Caco-2 (cell line): ENCODE data around the gene NTHL1. TPM values are rescaled to one million over a fixed set of nuclear protein-coding genes. Genes with fewer than 3 reads are reported as not detected.
A peak's percentile ranks its signal among the peaks of the same experiment; 100 is the strongest.

ENCODE experiments used
- Bru-seq: library from RNA; stranded (reverse); fragments of 400-500 nt; gene quantifications from one replicate; lab custom pipeline; 2021; lab: Mats Ljungman, UMichigan
- BruChase-seq, 2 experiments: library from RNA; stranded (reverse); fragments of 400-500 nt; gene quantifications; one replicate each; lab custom pipeline; 2021; lab: Mats Ljungman, UMichigan
- BruUV-seq: library from RNA; stranded (reverse); fragments of 400-500 nt; replicated peaks from 2 replicates; lab custom pipeline; 2021; lab: Mats Ljungman, UMichigan
- CTCF ChIA-PET: fragments of 300-600 bp; sonication (Branson Sonifier 250); formaldehyde crosslinking; loops from one replicate; lab custom pipeline; 2022; ENCODE audit warnings: antibody characterized with exemption; lab: Charles Lee
- POLR2A ChIA-PET: fragments of 300-600 bp; sonication (Branson Sonifier 250); formaldehyde crosslinking; loops from one replicate; lab custom pipeline; 2022; ENCODE audit warnings: antibody characterized with exemption; lab: Charles Lee
- DNase-seq, 2 experiments: peaks; one replicate each; pipeline versions ENCODE4 v3.0.0 to v3.0.0-alpha.2; 2020 to 2022
- H3K27me3 ChIP-seq: replicated peaks from 2 replicates; pipeline ENCODE4 v1.6.0; 2011; ENCODE audit warnings: low read length; ENCODE audit not compliant: control insufficient read depth, insufficient read depth
- H3K36me3 ChIP-seq: 2 replicates; pipeline ENCODE4 v1.5.1; 2011; ENCODE audit warnings: low read length; ENCODE audit not compliant: control insufficient read depth, insufficient read depth
- H3K4me1 ChIP-seq: fragments of 250-450 bp; sonication (Bioruptor Pico); 2 replicates; pipeline ENCODE4 v1.5.1; 2020; ENCODE audit warnings: mild to moderate bottlenecking
- H3K4me3 ChIP-seq: 2 replicates; pipeline ENCODE4 v1.5.1; 2011; ENCODE audit warnings: low read depth, mild to moderate bottlenecking, control low read depth, low read length
- H3K9me3 ChIP-seq: fragments of 250-450 bp; sonication (Bioruptor Pico); 2 replicates; pipeline ENCODE4 v1.5.1; 2020; ENCODE audit warnings: mild to moderate bottlenecking, moderate library complexity
- H3K27ac Mint-ChIP-seq: one replicate; pipeline ENCODE4 v1.8.0; 2022; ENCODE audit warnings: mixed read lengths; ENCODE audit not compliant: unreplicated experiment
- H3K27me3 Mint-ChIP-seq: one replicate; pipeline ENCODE4 v1.8.0; 2022; ENCODE audit warnings: mixed read lengths; ENCODE audit not compliant: insufficient read depth, unreplicated experiment
- H3K36me3 Mint-ChIP-seq: one replicate; pipeline ENCODE4 v1.8.0; 2022; ENCODE audit warnings: mild to moderate bottlenecking, mixed read lengths; ENCODE audit not compliant: insufficient read depth, unreplicated experiment
- H3K4me1 Mint-ChIP-seq: one replicate; pipeline ENCODE4 v1.8.0; 2022; ENCODE audit warnings: low read depth, mixed read lengths; ENCODE audit not compliant: unreplicated experiment
- H3K4me3 Mint-ChIP-seq: one replicate; pipeline ENCODE4 v1.8.0; 2022; ENCODE audit warnings: mild to moderate bottlenecking, moderate library complexity, mixed read lengths; ENCODE audit not compliant: unreplicated experiment
- H3K9me3 Mint-ChIP-seq: one replicate; pipeline ENCODE4 v1.8.0; 2022; ENCODE audit warnings: mixed read lengths; ENCODE audit not compliant: unreplicated experiment
- intact Hi-C: fragments of 100-400 bp; cut with micrococcal nuclease; formaldehyde crosslinking; loops from one replicate; pipeline ENCODE4 v1.10.0; 2022; ENCODE audit not compliant: unreplicated experiment
- long read RNA-seq: library from polyadenylated mRNA; stranded (forward); transcript quantifications from one replicate; pipeline ENCODE4 v2.0.0, GENCODE V29; 2022
- total RNA-seq: library from RNA; stranded (reverse); gene quantifications from 2 replicates; pipeline ENCODE4 v1.2.3, GENCODE V29; 2022
- TF ChIP-seq, protein P1 (sequence below), 2 experiments: fragments of 200-600 bp in 1 of 2; IDR thresholded peaks; 1 replicate in 1 of 2; 2 replicates in 1 of 2; pipeline versions ENCODE4 v1.5.1 to v1.8.0; 2011 to 2022; ENCODE audit warnings: antibody characterized with exemption in 1 of 2, control low read depth in 1 of 2, inconsistent platforms in 1 of 2, low read depth in 1 of 2, low read length in 1 of 2, mild to moderate bottlenecking in 1 of 2, moderate library complexity in 1 of 2; ENCODE audit not compliant: insufficient read depth in 1 of 2, severe bottlenecking in 1 of 2, unreplicated experiment in 1 of 2

NTHL1 gene
- total RNA-seq (34.3 and 38.6 TPM in 2 replicates), Bru-seq, nascent RNA (percentile 40 among the genes with signal in this experiment), BruChase-seq, experiment 1, labeled RNA remaining after a 2-hour chase (percentile 50 among the genes with signal in this experiment), BruChase-seq, experiment 2, labeled RNA remaining after a 6-hour chase (percentile 56 among the genes with signal in this experiment)
- long read RNA-seq, transcript NTHL1-201 (6 exons, 1,067 nt) = major isoform, 65 of 82 reads
- long read RNA-seq, partial matches to known transcripts = 6 of 82 reads
- long read RNA-seq, other reads (novel, unspliced or antisense) = 10 of 82 reads

DNA sequence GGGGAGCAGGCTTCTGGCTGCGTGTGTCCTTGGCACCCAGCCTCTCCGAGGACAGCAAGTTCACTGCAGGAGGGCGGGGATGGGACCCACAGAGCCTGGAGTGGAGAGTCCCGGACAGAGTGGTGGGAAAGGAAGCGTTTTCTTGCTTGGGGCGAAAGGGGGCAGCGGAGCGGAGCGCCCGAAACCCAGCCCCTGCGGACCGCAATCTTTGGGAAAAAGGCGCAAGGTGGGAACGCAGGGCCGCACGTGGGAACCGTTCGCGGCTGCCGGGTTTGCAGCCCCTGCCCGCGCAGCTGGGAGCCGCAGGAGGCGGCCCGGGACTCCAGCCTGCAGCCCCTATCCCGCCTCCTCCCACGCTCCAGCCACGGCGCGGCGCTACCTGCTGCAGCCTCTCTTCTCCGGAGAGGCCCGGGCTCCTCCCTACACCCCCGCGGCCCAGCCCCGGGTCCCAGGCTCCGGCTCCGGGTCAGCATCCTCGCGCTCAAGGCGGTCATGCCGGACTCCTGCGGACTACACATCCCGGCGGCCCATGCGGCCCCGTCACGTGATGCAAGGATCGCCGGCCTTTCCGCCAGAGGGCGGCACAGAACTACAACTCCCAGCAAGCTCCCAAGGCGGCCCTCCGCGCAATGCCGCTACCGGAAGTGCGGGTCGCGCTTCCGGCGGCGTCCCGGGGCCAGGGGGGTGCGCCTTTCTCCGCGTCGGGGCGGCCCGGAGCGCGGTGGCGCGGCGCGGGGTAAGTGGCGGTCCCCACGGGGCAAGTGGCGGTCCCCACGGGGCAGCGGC lies at the start of gene NTHL1, which contains the start of gene TSC2:
Gene NTHL1, minus strand, starts transcription at position 505 of the 786 bp plus-strand sequence. Its CDS starts 11 bp downstream, at position 494.
Gene TSC2, plus strand, starts transcription at position 656 of the 786 bp plus-strand sequence. CDS start 631 bp downstream, outside the sequence.
- Histone ChIP-seq H3K4me1 (no peaks in the 10 kb centered on the region), H3K36me3 (no peaks in the 10 kb centered on the region), H3K27me3 (no peaks in the 10 kb centered on the region), H3K4me3 (peak within 1 kb of the TSS; percentile 90), H3K9me3 (no peaks in the 10 kb centered on the region)
- H3K4me1 Mint-ChIP-seq = peaks cover 6% of the 10 kb centered on the region
- peak within 1 kb of the TSS; percentile 89 for H3K4me3 Mint-ChIP-seq
- POLR2A ChIA-PET = interaction anchor here (0.7 to 1.6 kb wide), 4 partner anchors 27 to 204 kb away, joined by 3 to 6 read pairs (median 4); partner anchors contain the start of genes ECI1, NPW, RPS2 and TRAF7
- intact Hi-C loops = loop anchor here (1.0 to 2.0 kb wide), 2 partner anchors 20 to 25 kb away; no protein-coding TSS in a partner anchor
- H3K27ac Mint-ChIP-seq = peak within 1 kb of the TSS; percentile 23
- DNase-seq = peak; percentile 94 to 96
- no peaks in the 10 kb centered on the region for H3K9me3 Mint-ChIP-seq
- CTCF ChIA-PET = interaction anchor here (0.6 to 1.8 kb wide), 6 partner anchors 8 to 542 kb away, joined by 3 to 18 read pairs (median 4); partner anchors contain the start of gene TRAF7
- no peaks in the 10 kb centered on the region for H3K27me3 Mint-ChIP-seq
- TF ChIP-seq, protein P1, sequence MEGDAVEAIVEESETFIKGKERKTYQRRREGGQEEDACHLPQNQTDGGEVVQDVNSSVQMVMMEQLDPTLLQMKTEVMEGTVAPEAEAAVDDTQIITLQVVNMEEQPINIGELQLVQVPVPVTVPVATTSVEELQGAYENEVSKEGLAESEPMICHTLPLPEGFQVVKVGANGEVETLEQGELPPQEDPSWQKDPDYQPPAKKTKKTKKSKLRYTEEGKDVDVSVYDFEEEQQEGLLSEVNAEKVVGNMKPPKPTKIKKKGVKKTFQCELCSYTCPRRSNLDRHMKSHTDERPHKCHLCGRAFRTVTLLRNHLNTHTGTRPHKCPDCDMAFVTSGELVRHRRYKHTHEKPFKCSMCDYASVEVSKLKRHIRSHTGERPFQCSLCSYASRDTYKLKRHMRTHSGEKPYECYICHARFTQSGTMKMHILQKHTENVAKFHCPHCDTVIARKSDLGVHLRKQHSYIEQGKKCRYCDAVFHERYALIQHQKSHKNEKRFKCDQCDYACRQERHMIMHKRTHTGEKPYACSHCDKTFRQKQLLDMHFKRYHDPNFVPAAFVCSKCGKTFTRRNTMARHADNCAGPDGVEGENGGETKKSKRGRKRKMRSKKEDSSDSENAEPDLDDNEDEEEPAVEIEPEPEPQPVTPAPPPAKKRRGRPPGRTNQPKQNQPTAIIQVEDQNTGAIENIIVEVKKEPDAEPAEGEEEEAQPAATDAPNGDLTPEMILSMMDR (IDR thresholded peaks at IDR 0.05; ENCODE audit: insufficient read depth in 1 of 2, low read depth in 1 of 2, low read length in 1 of 2, severe bottlenecking in 1 of 2, unreplicated experiment in 1 of 2) = peak; percentile 39 to 56
- H3K36me3 Mint-ChIP-seq = no peaks in the 10 kb centered on the region
- no TSS peak for BruUV-seq

- TF ChIP-seq, protein P1 (IDR thresholded peaks at IDR 0.05; ENCODE audit: insufficient read depth in 1 of 2, low read depth in 1 of 2, low read length in 1 of 2, severe bottlenecking in 1 of 2, unreplicated experiment in 1 of 2) = no peak
- Mint-ChIP-seq H3K36me3 (peaks cover 33% of the 10 kb centered on the region), H3K27me3 (no peaks in the 10 kb centered on the region), H3K4me3 (no peak overlapping the region), H3K27ac (no peak overlapping the region), H3K9me3 (no peaks in the 10 kb centered on the region), H3K4me1 (no peaks in the 10 kb centered on the region)
- CTCF ChIA-PET = no interaction called here
- DNase-seq = no peak
- H3K4me3 ChIP-seq = no peak overlapping the region
- H3K9me3 ChIP-seq = no peaks in the 10 kb centered on the region
- H3K36me3 ChIP-seq = no peaks in the 10 kb centered on the region; the same call in 1 of the 2 replicates
- BruUV-seq = no TSS peak
- H3K27me3 ChIP-seq = no peaks in the 10 kb centered on the region
- peaks cover 9% of the 10 kb centered on the region for H3K4me1 ChIP-seq
- POLR2A ChIA-PET = no interaction called here
- intact Hi-C loops = no loop called here
These were observed 49.4 kb upstream of the NTHL1 start for GRCh38 chr16:2096853-2097595.
